ENCODE results near the gene TFF2.

The TFF2 gene

GRCh38 chr21:42320791-42321190, 30.0 kb downstream of the TFF2 start:
- DNase-seq (ENCODE audit: low spot score), result no peak

- no peak for DNase-seq (ENCODE audit: low spot score)
Observed at GRCh38 chr21:42319851-42320572, 30.8 kb downstream of the TFF2 start.

DNA sequence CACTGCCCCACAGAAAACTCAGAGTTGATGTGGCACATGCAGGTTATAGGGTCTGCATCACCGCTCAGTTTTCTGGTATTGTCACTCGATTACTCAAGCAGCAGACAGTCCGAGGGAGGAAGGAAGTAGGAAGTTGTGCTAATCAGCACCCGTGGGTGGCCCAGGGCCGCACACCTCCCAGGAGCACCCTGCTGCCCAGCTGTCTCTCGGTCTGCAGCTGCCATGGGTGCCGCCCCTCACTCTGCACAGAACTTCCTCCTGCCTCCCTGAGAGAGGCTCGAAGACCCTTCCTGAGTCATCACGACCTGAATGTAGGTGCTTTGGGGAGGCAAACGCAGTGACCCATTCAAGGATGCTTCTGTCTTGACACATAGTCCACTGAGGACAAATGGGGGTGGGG, 31.4 kb downstream of the TFF2 start:
- no peak for DNase-seq (ENCODE audit: low spot score)

DNA sequence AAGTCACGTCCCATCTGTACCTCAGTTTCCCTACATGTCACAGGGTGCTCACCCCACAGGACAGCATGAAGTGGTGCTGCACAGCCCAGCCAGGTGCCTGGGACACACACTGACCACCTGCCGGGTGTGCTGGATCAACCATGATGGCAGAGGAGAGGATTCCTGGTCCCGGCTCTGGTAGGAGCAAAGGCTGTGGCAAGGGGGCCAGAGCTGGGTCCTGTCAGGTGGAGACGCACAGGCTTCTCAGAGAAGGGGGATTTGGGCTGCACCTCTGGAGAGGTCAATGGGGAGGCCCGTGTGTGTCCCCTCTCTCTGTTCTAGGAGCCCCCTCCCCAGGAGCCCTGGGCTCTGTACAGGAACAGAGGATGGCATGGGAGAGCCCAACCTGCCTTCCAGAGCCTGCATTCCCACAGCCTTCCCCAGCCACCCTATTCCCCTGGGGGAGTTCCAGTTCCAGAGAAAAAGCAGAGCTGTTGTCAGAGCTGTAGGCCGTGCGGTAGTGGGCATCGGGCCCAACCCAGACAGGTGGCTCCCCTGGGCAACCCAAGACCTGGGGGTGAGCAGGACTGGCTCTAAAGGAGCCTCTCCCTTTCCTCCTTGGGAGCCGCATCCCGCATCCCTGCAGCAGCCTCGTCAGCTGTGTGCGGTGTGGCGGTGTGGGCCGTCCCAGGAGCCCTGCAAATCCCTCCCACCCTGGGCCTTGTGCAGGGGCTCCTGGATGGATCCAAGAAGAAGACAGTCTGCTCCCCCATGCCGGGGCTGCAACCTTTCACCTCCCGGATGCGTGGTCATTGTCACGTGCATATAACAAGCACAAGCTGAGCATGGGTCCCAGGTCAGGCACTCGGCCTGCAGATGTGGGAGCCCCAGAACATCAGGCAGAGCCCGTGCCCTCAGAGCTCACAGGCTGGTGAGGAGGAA, 32.7 kb downstream of the TFF2 start:
- DNase-seq (ENCODE audit: low spot score), result no peak

GRCh38 chr21:42317341-42317741, 33.5 kb downstream of the TFF2 start:
- DNase-seq (ENCODE audit: low spot score), result no peak

DNA sequence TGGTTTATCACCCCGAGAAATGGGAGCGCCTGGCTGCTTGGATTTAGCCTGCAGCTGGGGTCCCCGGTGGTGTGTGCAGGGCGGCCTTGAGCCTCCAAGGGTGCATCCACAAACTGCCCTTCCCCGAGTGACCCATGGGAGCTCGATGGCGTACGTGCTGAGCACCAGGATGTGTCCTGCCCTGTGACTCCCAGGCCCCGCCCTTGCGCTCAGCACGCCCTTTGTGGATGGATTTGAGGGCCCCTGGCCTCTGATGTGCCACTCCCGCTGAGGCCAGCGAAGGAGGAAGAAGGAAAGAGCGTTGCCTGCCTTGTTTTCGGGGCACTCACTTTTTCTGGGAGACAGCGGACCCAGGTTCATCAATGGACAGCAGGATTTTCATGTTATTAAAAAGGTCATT, 33.9 kb downstream of the TFF2 start:
- DNase-seq (ENCODE audit: low spot score), result no peak

DNA sequence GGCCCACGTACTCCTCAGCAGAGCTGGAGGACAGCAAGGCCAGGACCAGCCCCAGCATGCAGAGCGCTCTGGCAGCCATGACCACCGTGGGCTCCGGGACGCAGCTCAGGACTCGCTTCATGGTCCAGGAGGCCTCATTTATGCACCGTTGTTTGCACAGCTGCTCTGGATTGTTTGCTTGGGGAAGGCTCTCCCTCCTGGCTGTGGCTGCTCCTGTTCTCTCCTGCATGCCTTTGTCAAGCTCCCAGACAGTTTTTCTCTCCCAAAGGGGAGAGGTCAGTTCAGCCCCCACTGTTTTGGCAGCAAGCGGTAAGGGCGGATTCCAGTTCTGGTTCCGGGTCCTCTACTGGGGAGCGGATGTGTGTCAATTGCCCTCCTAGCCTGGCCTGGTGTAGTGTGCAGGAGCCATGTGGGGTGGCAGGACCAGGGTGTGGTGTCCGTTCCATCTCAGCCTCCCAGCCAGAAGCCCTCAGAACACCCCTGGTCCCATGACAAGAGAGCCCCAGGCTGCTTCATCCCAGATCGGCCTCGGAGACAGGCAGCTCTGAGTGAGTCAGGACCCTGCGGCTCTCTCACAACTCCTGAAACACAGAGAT, 35.4 kb downstream of the TFF2 start, which contains the start of gene TFF3:
TSS of gene TFF3 (minus strand) at position 114 of the 596 bp plus-strand sequence. CDS start at position 79, 35 bp downstream.
- no peak for DNase-seq (ENCODE audit: low spot score)

- no peak for DNase-seq (ENCODE audit: low spot score)
Observed at GRCh38 chr21:42314616-42315295, 36.0 kb downstream of the TFF2 start.

GRCh38 chr21:42313501-42313969, 37.3 kb downstream of the TFF2 start:
- DNase-seq (ENCODE audit: low spot score), result no peak

- no peak for DNase-seq (ENCODE audit: low spot score)
Observed at GRCh38 chr21:42312626-42313104, 38.1 kb downstream of the TFF2 start.

DNA sequence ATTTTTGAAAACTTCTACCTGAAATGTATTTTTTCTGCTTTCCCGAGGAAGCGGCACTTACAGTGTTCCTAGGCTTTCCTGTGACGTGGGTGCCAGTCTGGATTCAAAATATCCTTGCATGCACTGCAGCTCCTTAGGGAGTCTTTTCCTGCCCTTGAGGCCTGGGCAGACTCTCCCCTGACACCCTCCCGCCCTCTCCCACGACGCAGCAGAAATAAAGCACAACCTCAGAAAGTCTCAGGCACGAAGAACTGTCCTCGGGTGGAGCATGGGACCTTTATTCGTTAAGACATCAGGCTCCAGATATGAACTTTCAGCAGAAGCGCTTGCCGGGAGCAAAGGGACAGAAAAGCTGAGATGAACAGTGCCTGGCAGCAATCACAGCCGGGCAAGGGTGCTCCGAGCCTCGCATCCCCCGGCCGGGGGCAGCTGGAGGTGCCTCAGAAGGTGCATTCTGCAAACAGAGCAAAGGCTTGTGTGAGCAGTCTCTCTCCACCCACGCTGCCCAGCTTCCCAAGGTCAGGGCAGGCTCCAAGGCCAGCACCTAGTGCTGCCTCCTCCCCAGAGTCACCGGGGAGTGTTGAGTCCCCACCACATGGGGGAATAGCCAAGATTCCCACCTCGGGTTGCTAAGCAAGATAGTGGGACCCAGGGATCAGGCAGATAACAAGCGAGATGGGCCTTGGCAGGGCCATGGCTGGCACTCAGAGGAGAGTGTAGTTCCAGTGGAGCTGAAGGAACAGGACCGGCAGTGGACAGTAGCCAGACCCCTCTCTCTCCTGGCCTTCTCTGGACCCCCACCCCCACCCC, 38.8 kb downstream of the TFF2 start:
- DNase-seq (ENCODE audit: low spot score), result no peak

DNA sequence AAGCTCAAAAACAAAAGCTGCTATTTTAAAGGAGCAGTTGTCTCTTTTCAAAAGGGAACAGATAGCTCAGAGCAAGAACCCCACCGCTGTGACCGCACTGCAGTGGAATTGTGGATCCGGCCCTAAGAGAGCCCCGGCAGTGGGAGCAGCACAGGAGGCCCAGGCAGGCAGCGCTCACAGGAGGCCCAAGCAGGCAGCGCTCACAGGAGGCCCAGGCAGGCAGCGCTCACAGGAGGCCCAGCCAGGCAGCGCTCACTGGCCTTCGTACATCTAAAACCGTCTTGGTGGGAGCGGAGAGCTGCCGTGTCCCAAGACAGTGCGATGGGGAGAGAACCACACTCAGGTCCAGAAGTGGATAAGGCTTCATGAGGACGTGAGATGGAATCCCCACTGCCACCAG, 39.6 kb downstream of the TFF2 start:
- no peak for DNase-seq (ENCODE audit: low spot score)

DNA sequence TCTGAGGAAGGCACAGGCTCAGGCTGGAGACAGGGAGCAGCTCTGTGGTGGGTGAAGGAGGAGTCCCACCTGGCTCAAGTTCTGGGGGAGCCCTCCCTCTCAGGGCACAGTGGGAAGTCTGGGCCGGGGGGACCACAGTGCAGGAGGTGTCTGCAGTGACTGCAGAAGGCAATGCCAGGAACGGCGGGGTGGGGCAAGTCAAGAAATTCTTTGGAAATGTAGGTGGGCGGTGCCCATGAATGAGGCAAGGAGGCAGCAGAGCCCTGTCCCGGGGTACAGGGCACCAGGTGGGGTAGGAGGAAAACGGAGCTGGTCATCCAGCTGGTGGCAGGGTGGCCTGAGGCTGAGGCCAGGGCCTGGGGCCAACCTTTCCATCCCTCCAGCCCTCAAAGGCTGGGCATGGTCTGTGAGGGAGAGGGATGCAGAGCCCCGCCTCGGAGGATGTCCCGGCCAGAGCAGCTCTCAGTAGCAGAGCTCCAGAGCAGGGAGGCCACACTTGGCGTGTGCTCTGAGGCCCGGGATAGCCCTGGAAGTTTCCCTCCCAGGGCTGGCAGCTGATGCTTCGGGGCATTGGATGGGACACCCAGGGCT, 40.3 kb downstream of the TFF2 start:
- no peak for DNase-seq (ENCODE audit: low spot score)

DNA sequence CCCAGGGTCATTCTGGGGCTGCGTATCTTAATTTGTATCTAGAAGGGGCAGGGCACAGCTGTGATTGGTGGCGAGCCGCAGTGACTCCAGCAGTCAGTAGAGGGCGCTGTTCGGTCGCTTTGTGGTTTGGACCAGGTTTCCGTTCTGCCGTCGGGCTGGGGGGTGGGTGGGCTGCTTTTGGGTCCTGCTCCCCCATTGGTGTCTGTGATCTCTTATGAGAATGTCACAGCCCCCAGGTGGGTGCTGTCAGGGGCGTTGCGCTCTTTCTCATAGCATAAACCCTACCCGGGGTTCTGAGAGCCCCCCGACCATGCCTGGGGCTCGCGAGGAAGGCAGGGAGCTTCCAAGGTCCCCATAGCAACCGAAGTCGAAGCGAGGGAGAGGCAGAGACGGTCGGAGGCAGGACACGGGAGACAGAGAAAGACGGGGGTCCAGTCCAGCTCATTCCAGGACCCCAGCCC, 41.0 kb downstream of the TFF2 start:
- peak; percentile 42 for DNase-seq (ENCODE audit: low spot score)

DNA sequence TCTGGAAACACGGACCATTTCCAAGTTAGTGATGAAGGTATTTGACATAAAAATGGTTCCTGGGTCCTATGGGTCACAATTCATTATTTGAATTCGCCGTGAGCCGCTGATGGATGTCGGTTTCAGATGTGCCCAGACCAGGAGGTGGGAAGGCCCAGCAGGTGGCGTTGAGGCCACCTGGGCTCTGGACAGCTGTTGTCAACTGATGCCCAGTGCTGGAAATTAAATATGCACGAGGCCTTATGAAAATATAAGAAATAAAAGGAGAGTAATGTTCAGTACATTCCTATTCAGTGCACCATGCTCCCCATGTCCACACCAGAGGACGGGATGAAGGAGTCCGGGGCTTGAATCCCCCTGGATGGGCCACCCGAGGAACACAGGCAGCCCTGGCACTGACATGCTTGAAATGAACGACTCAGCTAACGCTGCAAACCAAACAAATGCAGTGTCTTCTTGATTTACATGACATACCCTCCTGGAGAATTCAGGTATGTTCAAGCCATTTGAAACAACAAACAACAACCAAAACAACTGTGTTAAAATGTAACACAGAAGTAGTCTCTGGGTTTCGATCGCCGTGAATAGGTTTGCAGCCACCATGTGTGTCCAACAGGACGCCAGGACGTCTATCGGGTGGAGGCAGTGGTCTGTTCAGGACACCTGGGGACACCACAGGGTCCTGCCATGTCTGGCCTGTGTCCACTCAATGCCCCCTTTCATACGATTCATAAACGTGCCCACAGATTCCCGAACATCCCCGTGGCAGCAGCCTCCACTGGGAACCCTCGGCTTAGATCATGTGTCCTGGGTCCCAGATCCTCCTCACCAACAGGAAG, 41.7 kb downstream of the TFF2 start:
- DNase-seq (ENCODE audit: low spot score), result no peak

- DNase-seq (ENCODE audit: low spot score), result no peak
Observed at GRCh38 chr21:42308161-42308913, 42.5 kb downstream of the TFF2 start.

- DNase-seq (ENCODE audit: low spot score), result no peak
Observed at GRCh38 chr21:42307106-42307505, 43.7 kb downstream of the TFF2 start.

GRCh38 chr21:42306366-42307035, 44.3 kb downstream of the TFF2 start:
- no peak for DNase-seq (ENCODE audit: low spot score)

Data from cerebellar cortex (tissue), 1 donor.